Retina (tissue), 1 donor: ENCODE results near the gene CRABP1.

Experiments used
- DNase-seq: peaks from one replicate; pipeline ENCODE4 v3.0.0-alpha.2; 2016

Gene CRABP1

GRCh38 chr15:78347586-78348543 is 7.7 kb downstream of the CRABP1 start:
- no peak for DNase-seq

GRCh38 chr15:78350058-78350457 is 9.9 kb downstream of the CRABP1 start:
- DNase-seq = no peak

GRCh38 chr15:78351539-78351938 is 11.4 kb downstream of the CRABP1 start:
- DNase-seq = no peak

- no peak for DNase-seq
These were observed 12.9 kb downstream of the CRABP1 start for GRCh38 chr15:78353093-78353492.

DNA sequence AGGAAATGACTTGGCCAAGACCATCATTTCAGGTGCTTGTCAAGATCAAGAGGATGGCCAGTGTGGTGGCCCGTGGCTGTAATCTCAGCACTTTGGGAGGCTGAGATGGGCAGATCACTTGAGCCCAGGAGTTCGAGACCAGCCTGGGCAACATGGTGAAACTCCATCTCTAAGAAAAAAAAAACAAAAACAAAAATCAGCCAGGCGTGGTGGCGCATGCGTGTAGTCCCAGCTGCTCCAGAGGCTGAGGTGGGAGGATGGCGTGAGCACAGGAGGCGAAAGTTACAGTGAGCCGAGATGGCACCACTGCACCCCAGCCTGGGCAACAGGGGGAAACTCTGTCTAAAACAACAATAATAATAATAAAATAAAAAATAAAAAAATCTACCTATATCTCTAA is 15.0 kb downstream of the CRABP1 start:
- DNase-seq = no peak

DNA sequence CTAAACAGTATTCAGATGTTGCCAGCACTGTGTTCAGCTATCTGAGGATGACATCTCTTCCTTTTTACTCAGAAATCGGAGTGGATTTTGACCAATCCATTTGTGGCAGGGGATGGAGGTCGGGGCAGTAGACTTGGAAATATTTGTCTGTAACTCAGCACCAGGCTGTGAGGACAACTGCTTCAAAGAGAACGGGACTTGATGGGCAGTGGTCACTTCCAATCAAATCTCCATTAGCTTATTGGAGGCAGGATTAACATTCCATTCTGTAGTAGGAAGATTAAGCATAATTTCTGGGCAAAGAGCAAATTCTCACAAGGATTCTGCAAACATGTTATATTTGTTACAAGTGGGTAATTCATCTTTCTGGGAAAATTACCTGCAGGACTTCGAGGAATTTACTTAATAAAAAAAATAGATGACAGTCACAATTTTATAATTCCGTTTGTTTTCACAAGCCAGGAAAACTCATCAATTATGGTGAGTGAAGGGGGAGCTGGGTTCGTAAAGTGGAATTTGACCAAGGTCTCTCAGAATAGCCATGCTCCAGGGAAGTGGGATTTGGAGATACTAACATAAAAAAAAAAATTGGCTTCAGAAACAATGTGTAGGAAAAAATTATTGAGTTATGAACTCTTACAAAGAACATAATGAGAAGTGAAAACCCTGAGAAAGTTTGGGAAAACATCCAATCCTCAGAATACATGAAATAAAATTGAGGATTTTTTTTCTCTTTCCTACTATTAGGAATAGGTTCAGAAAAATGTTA is 18.1 kb downstream of the CRABP1 start:
- DNase-seq = peak; percentile 68

DNA sequence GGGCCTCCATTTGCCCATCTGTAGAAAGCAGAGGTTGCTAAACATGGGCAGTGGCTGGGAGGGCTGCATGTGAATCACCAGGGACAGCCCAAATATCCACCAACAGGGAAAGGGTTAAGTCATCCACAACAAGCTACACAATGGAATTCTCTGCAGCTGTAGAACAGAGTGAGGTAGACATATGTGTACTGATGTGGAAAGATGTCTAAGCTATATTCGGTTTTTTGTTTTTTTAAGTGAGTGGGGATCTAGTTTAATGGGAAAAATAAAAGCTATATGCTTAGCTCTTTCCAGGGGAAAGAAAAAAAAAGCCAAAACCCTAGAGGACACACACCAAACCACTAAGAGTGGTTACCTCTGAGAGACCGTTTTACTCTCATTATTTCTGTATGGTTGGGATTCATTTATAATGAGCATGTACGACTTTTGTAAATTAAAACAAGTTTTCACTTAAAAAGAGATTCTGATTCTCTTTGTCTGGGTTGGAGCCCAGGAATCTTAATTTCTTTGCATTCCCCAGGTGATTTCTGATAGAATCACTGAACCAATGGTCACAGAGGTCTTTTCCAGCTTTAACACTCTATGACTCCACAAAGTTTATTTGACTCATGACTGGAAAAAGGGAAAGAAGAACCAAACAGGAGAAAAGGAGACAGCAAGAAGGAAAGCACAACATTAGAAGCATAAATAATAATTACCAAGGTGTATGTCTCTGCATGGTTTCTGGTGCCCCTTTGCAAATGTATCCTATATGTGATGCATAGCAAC is 19.1 kb downstream of the CRABP1 start:
- peak; percentile 64 for DNase-seq

- DNase-seq = no peak
These were observed 20.2 kb downstream of the CRABP1 start for GRCh38 chr15:78360367-78360801.

GRCh38 chr15:78360958-78361718 is 21.0 kb downstream of the CRABP1 start:
- no peak for DNase-seq

DNA sequence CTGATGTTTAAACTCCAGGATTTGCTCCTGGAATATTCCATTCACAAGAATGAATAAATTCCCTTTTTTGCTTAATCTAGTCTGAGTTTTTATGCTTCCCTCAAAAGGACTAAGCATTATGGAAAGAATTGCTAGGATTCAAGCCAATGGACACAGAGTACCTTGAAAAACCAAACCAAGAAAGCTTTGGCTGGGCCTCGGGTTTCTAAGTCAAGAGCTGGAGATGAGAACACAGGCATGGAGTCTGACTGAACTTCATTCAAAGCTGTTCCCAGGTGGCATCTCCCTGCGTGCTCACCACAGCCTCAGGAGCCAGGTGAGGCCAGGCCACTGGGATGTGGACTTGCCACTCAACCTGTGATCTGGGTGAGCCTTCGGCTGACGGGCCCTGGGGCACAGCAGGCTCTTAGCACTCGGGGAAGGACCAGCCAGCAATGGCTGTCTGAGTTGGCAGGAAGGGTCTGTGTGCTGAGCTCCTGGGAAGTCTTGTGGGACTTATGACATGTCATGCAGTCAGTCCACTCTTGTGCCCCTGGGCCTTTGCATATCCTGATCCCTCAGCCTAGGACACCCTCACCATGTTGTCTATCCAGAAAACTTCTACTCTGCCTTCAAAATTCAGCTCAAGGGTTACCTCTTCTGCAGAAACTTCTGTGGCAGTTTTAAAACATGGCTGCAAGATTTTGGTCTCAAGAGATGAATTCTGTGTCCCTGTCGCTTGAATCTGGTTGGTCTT is 21.8 kb downstream of the CRABP1 start:
- DNase-seq = no peak

GRCh38 chr15:78362716-78363380 is 22.7 kb downstream of the CRABP1 start:
- DNase-seq = no peak

GRCh38 chr15:78363381-78363734 is 23.2 kb downstream of the CRABP1 start:
- no peak for DNase-seq

DNA sequence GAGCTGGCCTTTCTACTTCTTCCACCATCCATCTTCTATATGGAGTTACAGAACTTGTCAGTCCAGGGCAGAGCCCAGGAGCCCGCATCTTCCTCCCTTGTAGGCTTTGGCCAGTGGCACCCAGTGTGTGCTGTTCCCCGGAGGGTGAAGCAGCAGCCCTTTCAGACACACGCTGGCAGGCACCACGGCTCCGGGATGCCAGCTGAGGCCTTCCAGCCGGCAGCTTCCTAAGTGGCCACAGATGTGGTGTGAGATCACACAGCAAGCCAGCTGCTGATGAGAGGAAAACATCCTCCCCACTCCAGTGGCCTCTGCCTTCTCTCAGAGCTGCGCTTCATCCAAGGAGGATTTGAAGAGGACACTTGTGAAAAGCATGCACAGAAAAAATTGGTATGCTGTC is 24.1 kb downstream of the CRABP1 start:
- peak; percentile 39 for DNase-seq

GRCh38 chr15:78365917-78366316 is 25.8 kb downstream of the CRABP1 start:
- DNase-seq = no peak

- no peak for DNase-seq
These were observed 26.2 kb downstream of the CRABP1 start for GRCh38 chr15:78366342-78366741.

DNA sequence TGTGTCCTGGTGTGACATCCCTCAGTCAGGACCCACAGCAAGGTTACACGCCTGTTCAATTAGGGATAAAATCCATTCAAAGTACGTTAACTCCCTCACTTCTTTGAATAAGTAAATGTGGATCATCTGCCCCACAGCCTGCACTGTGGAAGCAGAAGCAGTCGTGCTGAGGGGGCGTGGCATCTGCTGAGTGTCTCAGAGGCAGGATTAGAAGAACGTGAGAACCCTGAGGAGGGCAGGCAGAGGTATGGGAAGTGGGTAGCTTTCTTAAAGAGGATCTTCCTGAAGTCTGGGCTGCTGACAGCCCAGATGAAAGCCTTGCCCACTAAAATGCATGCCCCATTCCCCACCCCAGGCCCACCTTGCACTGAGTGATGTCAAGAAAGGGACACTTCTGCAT is 28.5 kb downstream of the CRABP1 start:
- DNase-seq = peak; percentile 57

DNA sequence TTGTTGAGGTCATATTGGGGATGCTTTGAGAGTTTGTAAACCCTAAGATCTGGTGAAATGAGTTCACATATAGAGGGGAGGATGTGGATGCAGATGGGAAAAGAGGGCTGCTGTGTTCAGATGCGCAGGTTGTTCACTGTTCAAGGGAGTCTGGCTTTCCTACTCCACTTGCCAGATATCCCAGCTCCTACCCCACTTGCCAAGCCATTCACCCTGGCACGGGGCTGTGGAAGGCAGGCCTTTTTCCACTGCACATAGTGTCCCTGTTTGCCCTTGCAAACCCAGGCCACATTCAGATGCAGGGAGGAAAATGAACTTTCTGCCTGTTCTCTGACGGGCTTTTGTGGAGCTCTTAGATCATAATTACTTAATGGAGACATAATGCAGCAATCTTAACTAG is 29.0 kb downstream of the CRABP1 start:
- DNase-seq = peak; percentile 27

DNA sequence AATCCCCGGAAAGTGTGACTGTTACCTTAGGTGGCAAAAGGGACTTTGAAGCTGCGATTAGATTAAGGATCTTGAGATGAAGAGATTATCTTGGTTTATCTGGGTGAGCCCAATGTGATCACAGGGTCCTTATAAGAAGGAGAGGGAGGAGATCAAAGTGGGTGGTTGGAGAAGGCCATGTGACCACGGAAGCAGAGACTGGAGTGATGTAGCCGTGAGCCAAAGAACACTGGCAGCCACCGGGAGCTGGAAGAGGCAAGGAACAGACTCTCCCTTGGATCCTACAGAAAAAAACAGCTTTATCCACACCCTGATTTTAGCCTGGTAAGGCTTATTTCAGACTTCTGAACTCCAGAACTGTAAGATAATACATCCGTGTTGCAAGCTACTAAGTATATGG is 29.9 kb downstream of the CRABP1 start:
- no peak for DNase-seq

- DNase-seq = no peak
These were observed 32.7 kb downstream of the CRABP1 start for GRCh38 chr15:78372880-78373279.

DNA sequence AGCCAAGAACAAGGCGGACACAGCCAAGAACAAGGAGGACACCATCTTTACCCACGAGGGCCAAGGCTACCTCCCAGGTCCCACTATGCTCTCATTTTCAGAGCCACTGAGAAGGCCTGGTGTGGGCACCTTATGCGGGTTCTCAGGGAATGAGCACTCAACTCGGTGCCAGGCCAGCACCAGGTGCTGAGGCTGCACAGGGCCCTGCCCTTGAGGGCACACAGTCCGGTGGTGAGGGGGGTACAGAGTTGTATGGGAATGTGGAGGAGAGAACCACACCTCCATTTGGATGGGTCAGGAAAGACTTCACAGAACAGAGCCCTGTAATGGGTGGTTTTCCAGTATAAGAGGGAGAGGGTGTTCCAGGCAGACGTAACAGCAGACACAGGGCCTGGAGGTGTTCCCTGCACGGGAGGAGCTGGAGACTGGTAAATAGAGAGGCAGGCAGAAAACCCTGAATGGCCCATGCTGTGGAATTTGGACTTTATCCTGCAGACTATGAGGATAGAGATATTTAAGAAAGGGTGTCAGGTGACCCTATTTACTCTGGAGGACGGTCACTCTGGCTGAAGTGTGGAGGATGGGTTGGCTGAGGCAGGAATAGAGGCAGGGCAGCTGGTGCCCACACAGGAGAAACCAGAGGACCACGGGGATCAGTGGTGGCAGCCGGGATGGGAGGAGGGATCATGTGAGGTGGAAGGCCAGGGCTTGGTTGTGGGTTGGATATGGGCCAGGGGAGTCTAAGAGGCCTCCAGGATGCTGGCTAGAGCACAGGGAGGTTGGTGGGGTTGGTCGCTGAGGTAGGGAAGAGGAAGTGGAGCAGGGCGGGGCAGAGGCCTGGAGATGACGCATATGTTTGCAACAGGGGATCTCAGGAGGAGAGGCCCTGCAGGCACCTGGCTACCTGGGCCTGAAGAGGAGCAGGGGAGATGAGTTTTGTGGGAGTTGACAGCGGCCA is 34.6 kb downstream of the CRABP1 start:
- DNase-seq = no peak
